COR-L47 (cell line): ENCODE measurements around the gene KRT28.
"Not testable (repeated sequence)": the region's sequence is repeated elsewhere in the genome, so short reads cannot be mapped to it uniquely, and the experiment has no call there.

Experiments used
- DNase-seq: peaks from one replicate; lab custom pipeline; 2025; lab: John Stamatoyannopoulos, UW

KRT28 gene

GRCh38 chr17:40779181-40779909 lies 20.4 kb downstream of the KRT28 start:
- DNase-seq, result no peak

- no peak for DNase-seq
Observed at GRCh38 chr17:40778461-40778860, 21.3 kb downstream of the KRT28 start.

GRCh38 chr17:40777971-40778370 lies 21.8 kb downstream of the KRT28 start:
- DNase-seq, result no peak

GRCh38 chr17:40777459-40777858 lies 22.3 kb downstream of the KRT28 start:
- DNase-seq, result peak; percentile 54

GRCh38 chr17:40775945-40776344 lies 23.8 kb downstream of the KRT28 start:
- DNase-seq, result no peak

- no peak for DNase-seq
Observed at GRCh38 chr17:40772101-40772500, 27.7 kb downstream of the KRT28 start, which contains the start of gene KRT26. Gene KRT26, minus strand, starts transcription at chr17:40772201. Its CDS starts 88 bp downstream, at chr17:40772113.

GRCh38 chr17:40765657-40766056 lies 34.1 kb downstream of the KRT28 start:
- no peak for DNase-seq

- no peak for DNase-seq
Observed at GRCh38 chr17:40763752-40764151, 36.0 kb downstream of the KRT28 start.

- DNase-seq, result no peak
Observed at GRCh38 chr17:40760105-40761016, 39.4 kb downstream of the KRT28 start.

GRCh38 chr17:40755231-40755630 lies 44.5 kb downstream of the KRT28 start, which contains the start of gene KRT25:
Gene KRT25, minus strand, starts transcription at chr17:40755331. Its CDS starts 60 bp downstream, at chr17:40755271.
- DNase-seq, result no peak

- no peak for DNase-seq
Observed at GRCh38 chr17:40753804-40754203, 46.0 kb downstream of the KRT28 start.

- DNase-seq, result no peak
Observed at GRCh38 chr17:40751065-40751464, 48.7 kb downstream of the KRT28 start.

- no peak for DNase-seq
Observed at GRCh38 chr17:40750391-40750790, 49.4 kb downstream of the KRT28 start.

GRCh38 chr17:40748666-40749065 lies 51.1 kb downstream of the KRT28 start:
- not testable (repeated sequence) for DNase-seq
